Measurements from ENCODE around the gene ACTL10. TPM values are rescaled to one million over a fixed set of nuclear protein-coding genes. Genes with fewer than 3 reads are reported as not detected.
A peak's percentile ranks its signal among the peaks of the same experiment; 100 is the strongest.

The ACTL10 gene
- total and polyA plus RNA-seq, 2 of the 13 experiments (the other 11 are each of a cell fraction or from before 2014, with no cell fraction given) = not detected

DNA sequence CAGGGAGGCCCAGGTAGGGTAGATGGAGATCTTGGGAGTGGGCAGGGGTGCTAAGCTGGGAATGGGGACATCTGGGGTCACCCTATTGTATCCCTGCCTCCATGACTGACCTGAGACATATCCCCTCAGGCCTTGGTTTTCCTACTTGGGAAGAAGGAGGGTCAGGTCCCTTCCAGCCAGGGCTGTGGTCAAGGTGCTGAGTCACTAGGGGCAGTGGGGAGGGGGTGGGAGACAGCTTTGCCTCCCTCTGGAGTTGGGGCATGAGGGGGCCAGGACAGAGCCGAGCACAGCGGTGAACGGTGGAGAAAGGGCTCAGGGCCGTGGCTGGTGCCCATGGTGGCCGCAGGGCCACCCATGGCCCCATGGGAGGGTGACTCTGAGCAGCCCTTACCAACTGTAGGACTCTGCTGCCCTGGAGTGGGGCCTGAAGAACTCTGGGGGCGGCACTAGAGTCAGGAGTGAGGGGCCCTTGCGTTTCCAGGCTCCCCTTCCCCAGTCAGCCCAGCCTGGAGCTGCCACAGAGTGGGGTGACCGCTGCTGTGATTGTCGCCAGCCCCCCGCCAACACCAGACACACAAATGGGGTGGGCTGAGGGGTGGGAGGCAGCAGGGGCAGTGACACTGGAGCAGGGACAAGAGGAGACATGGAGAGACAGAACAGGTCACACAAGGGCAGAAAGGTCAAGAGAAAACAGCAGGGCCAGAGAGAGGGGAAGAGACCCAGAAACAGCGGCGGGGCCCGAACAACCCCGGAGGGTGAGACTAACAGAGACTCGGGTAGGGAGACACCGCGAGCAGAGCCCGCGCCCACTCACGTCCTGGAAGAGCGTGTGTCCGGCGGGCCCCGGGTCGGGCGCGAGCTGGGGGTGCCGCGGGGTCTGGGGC is 6.9 kb downstream of the ACTL10 start:
- H4K20me1 ChIP-seq (ENCODE audit: insufficient read depth, low read length) = 0 out of 2 replicates have a peak, but pooled peaks cover 3% of the 10 kb centered on the region
- no TSS peak for BruUV-seq (replicated peaks)
- peaks cover 0 to 3% of the 10 kb centered on the region in 2 experiments; a peak in 1 of 5 replicates for H3K27me3 ChIP-seq (ENCODE audit: control insufficient read depth in 1 of 2, insufficient read depth in 2 of 2, low read length in 2 of 2)
- FAIRE-seq = peak; percentile 36
- peaks cover 51% of the 10 kb centered on the region for H3K4me1 ChIP-seq (ENCODE audit: insufficient read depth, low read length)
- CTCF ChIA-PET (ENCODE audit: low intra/inter-chr PET ratio, low total read pairs) = no interaction called here
- under 1% methylated on average over 19 of the region's 29 CpGs for WGBS (ENCODE audit: low lambda C conversion rate)
- H2AFZ ChIP-seq (ENCODE audit: low read length) = no peak overlapping the region
- DNase-seq (ENCODE audit: low spot score) = no peak
- in situ Hi-C loops (cut with HindIII; ENCODE audit: extremely low pct_ligation_motif_present, low pct_unique_long_range_greater_than_20kb) (no loop called here), intact Hi-C loops (cut with micrococcal nuclease; ENCODE audit: unreplicated experiment) (loop anchor here (1.0 to 5.0 kb wide), 3 partner anchors 12 to 324 kb away; partner anchors contain the start of gene ZNF341)
- peak; percentile 35 for ATAC-seq
- peaks cover 15 to 50% of the 10 kb centered on the region in 2 experiments for H3K36me3 ChIP-seq (replicated peaks in 1 of 2; ENCODE audit: control insufficient read depth in 1 of 2, insufficient read depth in 2 of 2, low read length in 2 of 2)
- no peaks in the 10 kb centered on the region for H3K9me3 ChIP-seq (ENCODE audit: low read length)
- H3K27ac ChIP-seq (ENCODE audit: extremely low read length, insufficient read depth, low read length) = peak overlapping the region; percentile 81
- peak overlapping the region; percentile 83 for H3K4me2 ChIP-seq (ENCODE audit: low read depth, low read length)
- H3K79me2 ChIP-seq (ENCODE audit: insufficient read depth, low read length) = peaks cover 24% of the 10 kb centered on the region
- POLR2A ChIA-PET = interaction anchor here (1.2 to 2.6 kb wide), 5 partner anchors 10 to 184 kb away, joined by 3 to 16 read pairs (median 4); partner anchors contain the start of gene CBFA2T2
- peak overlapping the region; percentile 94 for H3K9ac ChIP-seq (ENCODE audit: insufficient read depth, low read depth, low read length)
- peak overlapping the region; percentile 81 to 96 (median 96) for H3K4me3 ChIP-seq (replicated peaks in 1 of 3; ENCODE audit: insufficient read depth in 1 of 3, low read depth in 2 of 3, low read length in 3 of 3)
- TF ChIP-seq, protein P1, sequence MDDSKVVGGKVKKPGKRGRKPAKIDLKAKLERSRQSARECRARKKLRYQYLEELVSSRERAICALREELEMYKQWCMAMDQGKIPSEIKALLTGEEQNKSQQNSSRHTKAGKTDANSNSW (CRISPR knock-in tag; IDR thresholded peaks at IDR 0.05; ENCODE audit: borderline replicate concordance) = no peak
- no peak for TF ChIP-seq ZEB1 (IDR thresholded peaks at IDR 0.05; ENCODE audit: insufficient replicate concordance, low read depth)
- TF ChIP-seq ZNF234 (CRISPR knock-in tag; conservative IDR thresholded peaks at IDR 0.05) = no peak
- TF ChIP-seq ZNF772 (CRISPR knock-in tag; IDR thresholded peaks at IDR 0.05) = 0 out of 2 replicates have a peak, but pooled peaks have one; percentile 35
- TF ChIP-seq, protein P2, sequence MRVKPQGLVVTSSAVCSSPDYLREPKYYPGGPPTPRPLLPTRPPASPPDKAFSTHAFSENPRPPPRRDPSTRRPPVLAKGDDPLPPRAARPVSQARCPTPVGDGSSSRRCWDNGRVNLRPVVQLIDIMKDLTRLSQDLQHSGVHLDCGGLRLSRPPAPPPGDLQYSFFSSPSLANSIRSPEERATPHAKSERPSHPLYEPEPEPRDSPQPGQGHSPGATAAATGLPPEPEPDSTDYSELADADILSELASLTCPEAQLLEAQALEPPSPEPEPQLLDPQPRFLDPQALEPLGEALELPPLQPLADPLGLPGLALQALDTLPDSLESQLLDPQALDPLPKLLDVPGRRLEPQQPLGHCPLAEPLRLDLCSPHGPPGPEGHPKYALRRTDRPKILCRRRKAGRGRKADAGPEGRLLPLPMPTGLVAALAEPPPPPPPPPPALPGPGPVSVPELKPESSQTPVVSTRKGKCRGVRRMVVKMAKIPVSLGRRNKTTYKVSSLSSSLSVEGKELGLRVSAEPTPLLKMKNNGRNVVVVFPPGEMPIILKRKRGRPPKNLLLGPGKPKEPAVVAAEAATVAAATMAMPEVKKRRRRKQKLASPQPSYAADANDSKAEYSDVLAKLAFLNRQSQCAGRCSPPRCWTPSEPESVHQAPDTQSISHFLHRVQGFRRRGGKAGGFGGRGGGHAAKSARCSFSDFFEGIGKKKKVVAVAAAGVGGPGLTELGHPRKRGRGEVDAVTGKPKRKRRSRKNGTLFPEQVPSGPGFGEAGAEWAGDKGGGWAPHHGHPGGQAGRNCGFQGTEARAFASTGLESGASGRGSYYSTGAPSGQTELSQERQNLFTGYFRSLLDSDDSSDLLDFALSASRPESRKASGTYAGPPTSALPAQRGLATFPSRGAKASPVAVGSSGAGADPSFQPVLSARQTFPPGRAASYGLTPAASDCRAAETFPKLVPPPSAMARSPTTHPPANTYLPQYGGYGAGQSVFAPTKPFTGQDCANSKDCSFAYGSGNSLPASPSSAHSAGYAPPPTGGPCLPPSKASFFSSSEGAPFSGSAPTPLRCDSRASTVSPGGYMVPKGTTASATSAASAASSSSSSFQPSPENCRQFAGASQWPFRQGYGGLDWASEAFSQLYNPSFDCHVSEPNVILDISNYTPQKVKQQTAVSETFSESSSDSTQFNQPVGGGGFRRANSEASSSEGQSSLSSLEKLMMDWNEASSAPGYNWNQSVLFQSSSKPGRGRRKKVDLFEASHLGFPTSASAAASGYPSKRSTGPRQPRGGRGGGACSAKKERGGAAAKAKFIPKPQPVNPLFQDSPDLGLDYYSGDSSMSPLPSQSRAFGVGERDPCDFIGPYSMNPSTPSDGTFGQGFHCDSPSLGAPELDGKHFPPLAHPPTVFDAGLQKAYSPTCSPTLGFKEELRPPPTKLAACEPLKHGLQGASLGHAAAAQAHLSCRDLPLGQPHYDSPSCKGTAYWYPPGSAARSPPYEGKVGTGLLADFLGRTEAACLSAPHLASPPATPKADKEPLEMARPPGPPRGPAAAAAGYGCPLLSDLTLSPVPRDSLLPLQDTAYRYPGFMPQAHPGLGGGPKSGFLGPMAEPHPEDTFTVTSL (CRISPR knock-in tag; IDR thresholded peaks at IDR 0.05; ENCODE audit: borderline replicate concordance) = no peak
- 0 out of 2 replicates have a peak, but pooled peaks have one; percentile 52 for TF ChIP-seq KDM3A (CRISPR knock-in tag; IDR thresholded peaks at IDR 0.05; ENCODE audit: low read depth)
- TF ChIP-seq SOX13 (IDR thresholded peaks at IDR 0.05) = no peak
- TF ChIP-seq SOX13 (CRISPR knock-in tag; conservative IDR thresholded peaks at IDR 0.05 in 1 of 2, IDR thresholded peaks at IDR 0.05 in 1 of 2) = 0 out of 4 replicates have a peak, but pooled peaks of 1 of the 2 experiments have one; percentile 1
- TF ChIP-seq ZNF549 (CRISPR knock-in tag; IDR thresholded peaks at IDR 0.05) = no peak
- peak; percentile 14 for TF ChIP-seq GATAD1 (CRISPR knock-in tag; IDR thresholded peaks at IDR 0.05)
- TF ChIP-seq HDAC6 (IDR thresholded peaks at IDR 0.05; ENCODE audit: low read depth, low read length) = no peak
- TF ChIP-seq, protein P3, sequence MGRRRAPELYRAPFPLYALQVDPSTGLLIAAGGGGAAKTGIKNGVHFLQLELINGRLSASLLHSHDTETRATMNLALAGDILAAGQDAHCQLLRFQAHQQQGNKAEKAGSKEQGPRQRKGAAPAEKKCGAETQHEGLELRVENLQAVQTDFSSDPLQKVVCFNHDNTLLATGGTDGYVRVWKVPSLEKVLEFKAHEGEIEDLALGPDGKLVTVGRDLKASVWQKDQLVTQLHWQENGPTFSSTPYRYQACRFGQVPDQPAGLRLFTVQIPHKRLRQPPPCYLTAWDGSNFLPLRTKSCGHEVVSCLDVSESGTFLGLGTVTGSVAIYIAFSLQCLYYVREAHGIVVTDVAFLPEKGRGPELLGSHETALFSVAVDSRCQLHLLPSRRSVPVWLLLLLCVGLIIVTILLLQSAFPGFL (CRISPR knock-in tag; IDR thresholded peaks at IDR 0.05) = no peak
- TF ChIP-seq ETV5 (CRISPR knock-in tag; IDR thresholded peaks at IDR 0.05; ENCODE audit: borderline replicate concordance) = no peak
- TF ChIP-seq RFXANK (CRISPR knock-in tag; IDR thresholded peaks at IDR 0.05) = no peak
